ENCODE measurements around the gene SPTLC3. TPM values are rescaled to one million over a fixed set of nuclear protein-coding genes. Genes with fewer than 3 reads are reported as not detected.

Gene SPTLC3
- total RNA-seq, 2 experiments from 2014 or later = not detected

- no peaks in the 10 kb centered on the region for H3K9me3 ChIP-seq (ENCODE audit: low read length)
- intact Hi-C loops (cut with micrococcal nuclease; ENCODE audit: unreplicated experiment) = no loop called here
- POLR2A ChIA-PET = no interaction called here
- H3K79me2 ChIP-seq (ENCODE audit: insufficient read depth, low read depth, low read length) = no peaks in the 10 kb centered on the region
- H3K36me3 ChIP-seq (ENCODE audit: insufficient read depth, low read length) = no peaks in the 10 kb centered on the region
- H2AFZ ChIP-seq (ENCODE audit: low read length) = no peak overlapping the region
- DNase-seq (ENCODE audit: low spot score) = no peak
- H3K4me2 ChIP-seq (ENCODE audit: low read length) = peak overlapping the region; percentile 23; the same call in 1 of the 2 replicates
- no peak for TF ChIP-seq EZH2phosphoT487 (IDR thresholded peaks at IDR 0.05; ENCODE audit: borderline replicate concordance, low read depth, low read length)
- TF ChIP-seq CTCF (conservative IDR thresholded peaks at IDR 0.05; ENCODE audit: low read length) = no peak
- no peaks in the 10 kb centered on the region for H3K9me2 ChIP-seq (ENCODE audit: insufficient read depth, low read length)
- H4K20me1 ChIP-seq (ENCODE audit: insufficient read depth, low read length) = no peaks in the 10 kb centered on the region
- H3K27ac ChIP-seq (ENCODE audit: low read depth, low read length, poor library complexity, severe bottlenecking) = no peak overlapping the region
- no peak overlapping the region for H3K4me3 ChIP-seq (ENCODE audit: low read depth, low read length, poor library complexity, severe bottlenecking)
- BruUV-seq (replicated peaks) = no TSS peak
- peaks cover 9% of the 10 kb centered on the region for H3K4me1 ChIP-seq (ENCODE audit: insufficient read depth, low read length, poor library complexity, severe bottlenecking)
- CTCF ChIA-PET (ENCODE audit: unreplicated experiment) = no interaction called here
These were observed 13.8 kb downstream of the SPTLC3 start for GRCh38 chr20:13022401-13023155.

- H3K4me1 ChIP-seq (ENCODE audit: insufficient read depth, low read length, poor library complexity, severe bottlenecking) = peaks cover 9% of the 10 kb centered on the region
- no peak for DNase-seq (ENCODE audit: low spot score)
- H3K79me2 ChIP-seq (ENCODE audit: insufficient read depth, low read depth, low read length) = no peaks in the 10 kb centered on the region
- no peaks in the 10 kb centered on the region for H3K36me3 ChIP-seq (ENCODE audit: insufficient read depth, low read length)
- no peak overlapping the region for H3K27ac ChIP-seq (ENCODE audit: low read depth, low read length, poor library complexity, severe bottlenecking)
- H3K4me3 ChIP-seq (ENCODE audit: low read depth, low read length, poor library complexity, severe bottlenecking) = no peak overlapping the region
- POLR2A ChIA-PET = no interaction called here
- no TSS peak for BruUV-seq (replicated peaks)
- no peak overlapping the region for H3K4me2 ChIP-seq (ENCODE audit: low read length)
- no peaks in the 10 kb centered on the region for H4K20me1 ChIP-seq (ENCODE audit: insufficient read depth, low read length)
- TF ChIP-seq EZH2phosphoT487 (IDR thresholded peaks at IDR 0.05; ENCODE audit: borderline replicate concordance, low read depth, low read length) = no peak
- TF ChIP-seq CTCF (conservative IDR thresholded peaks at IDR 0.05; ENCODE audit: low read length) = no peak
- CTCF ChIA-PET (ENCODE audit: unreplicated experiment) = no interaction called here
- H3K9me3 ChIP-seq (ENCODE audit: low read length) = no peaks in the 10 kb centered on the region
- no peaks in the 10 kb centered on the region for H3K9me2 ChIP-seq (ENCODE audit: insufficient read depth, low read length)
- intact Hi-C loops (cut with micrococcal nuclease; ENCODE audit: unreplicated experiment) = no loop called here
- no peak overlapping the region for H2AFZ ChIP-seq (ENCODE audit: low read length)
These were observed 15.8 kb downstream of the SPTLC3 start for GRCh38 chr20:13024596-13024995.

GRCh38 chr20:13025181-13025580 is 16.4 kb downstream of the SPTLC3 start:
- H3K36me3 ChIP-seq (ENCODE audit: insufficient read depth, low read length) = no peaks in the 10 kb centered on the region
- no peaks in the 10 kb centered on the region for H4K20me1 ChIP-seq (ENCODE audit: insufficient read depth, low read length)
- no peak overlapping the region for H3K4me3 ChIP-seq (ENCODE audit: low read depth, low read length, poor library complexity, severe bottlenecking)
- H3K4me2 ChIP-seq (ENCODE audit: low read length) = no peak overlapping the region
- peaks cover 9% of the 10 kb centered on the region for H3K4me1 ChIP-seq (ENCODE audit: insufficient read depth, low read length, poor library complexity, severe bottlenecking)
- no peak for DNase-seq (ENCODE audit: low spot score)
- ChIA-PET CTCF (ENCODE audit: unreplicated experiment) (no interaction called here), POLR2A (no interaction called here)
- intact Hi-C loops (cut with micrococcal nuclease; ENCODE audit: unreplicated experiment) = no loop called here
- no peaks in the 10 kb centered on the region for H3K9me3 ChIP-seq (ENCODE audit: low read length)
- no peak for TF ChIP-seq EZH2phosphoT487 (IDR thresholded peaks at IDR 0.05; ENCODE audit: borderline replicate concordance, low read depth, low read length)
- TF ChIP-seq CTCF (conservative IDR thresholded peaks at IDR 0.05; ENCODE audit: low read length) = no peak
- BruUV-seq (replicated peaks) = no TSS peak
- H3K9me2 ChIP-seq (ENCODE audit: insufficient read depth, low read length) = no peaks in the 10 kb centered on the region
- no peak overlapping the region for H2AFZ ChIP-seq (ENCODE audit: low read length)
- no peak overlapping the region for H3K27ac ChIP-seq (ENCODE audit: low read depth, low read length, poor library complexity, severe bottlenecking)
- no peaks in the 10 kb centered on the region for H3K79me2 ChIP-seq (ENCODE audit: insufficient read depth, low read depth, low read length)
